HepG2 (cell line): Measurements from ENCODE around the gene HOXA7. TPM values are rescaled to one million over a fixed set of nuclear protein-coding genes. Genes with fewer than 3 reads are reported as not detected.

Experiments used
- KDM6A ChIP-seq: IDR thresholded peaks from 2 replicates; pipeline ENCODE4 v1.6.1; 2016; ENCODE audit warnings: low read depth
- SOX6 ChIP-seq, 2 experiments: fragments of 450-650 bp in 1 of 2; sonication (generic) in 1 of 2; formaldehyde crosslinking in 1 of 2; IDR thresholded peaks; 2 replicates each; pipeline versions ENCODE4 v1.4.0 to v1.6.1; 2017 to 2020; ENCODE audit warnings: antibody characterized with exemption in 1 of 2, mild to moderate bottlenecking in 1 of 2, missing genetic modification reagents in 1 of 2
- ZNF546 ChIP-seq: sonication (generic); formaldehyde crosslinking; conservative IDR thresholded peaks from 2 replicates; pipeline ENCODE4 v1.8.1; 2023; ENCODE audit warnings: mild to moderate bottlenecking, missing genetic modification reagents
- ZSCAN22 ChIP-seq: sonication (generic); formaldehyde crosslinking; IDR thresholded peaks from 2 replicates; pipeline ENCODE4 v1.4.0; 2020; ENCODE audit warnings: mild to moderate bottlenecking, missing genetic modification reagents
- polyA plus RNA-seq, 8 experiments: library from polyadenylated mRNA; depleted of rRNA in 3 of 8; stranded (reverse) in 7 of 8; unstranded in 1 of 8; fragments of >200 nt; fragmentation: Illumina TruSeq in 4 of 8; extraction: Trizol in 4 of 8; gene quantifications; 2 replicates each; pipeline versions ENCODE4 v1.2.1 to v1.2.3, GENCODE V29; 2011 to 2016; ENCODE audit warnings: low read depth in 4 of 8, missing spikeins in 1 of 8, mixed read lengths in 1 of 8; ENCODE audit not compliant: insufficient read depth in 1 of 8
- total RNA-seq, 5 experiments: library from RNA; depleted of rRNA; stranded (reverse); fragments of >200 nt; fragmentation: Illumina TruSeq; extraction: Trizol; gene quantifications; 2 replicates each; pipeline ENCODE4 v1.2.3, GENCODE V29; 2016; ENCODE audit warnings: low read depth in 1 of 5
- TF ChIP-seq, protein P1 (sequence below): sonication (generic); formaldehyde crosslinking; conservative IDR thresholded peaks from 2 replicates; pipeline ENCODE4 v1.5.0; 2020; ENCODE audit warnings: missing genetic modification reagents
- TF ChIP-seq, protein P2 (sequence below): sonication (generic); formaldehyde crosslinking; IDR thresholded peaks from 2 replicates; pipeline ENCODE4 v1.4.0; 2020; ENCODE audit warnings: missing genetic modification reagents, borderline replicate concordance
- TF ChIP-seq, protein P3 (sequence below): sonication (generic); formaldehyde crosslinking; IDR thresholded peaks from 2 replicates; pipeline ENCODE4 v1.4.0; 2020; ENCODE audit warnings: mild to moderate bottlenecking, missing genetic modification reagents
- TF ChIP-seq, protein P4 (sequence below): sonication (generic); formaldehyde crosslinking; IDR thresholded peaks from 2 replicates; pipeline ENCODE4 v1.5.1; 2020; ENCODE audit warnings: mild to moderate bottlenecking, missing genetic modification reagents, borderline replicate concordance
- TF ChIP-seq, protein P5 (sequence below): sonication (generic); formaldehyde crosslinking; IDR thresholded peaks from 2 replicates; pipeline ENCODE4 v1.5.0; 2020; ENCODE audit warnings: mild to moderate bottlenecking, missing genetic modification reagents, borderline replicate concordance

HOXA7 gene
- total and polyA plus RNA-seq, 2 of the 13 experiments (the other 11 are each of a cell fraction or from before 2014, with no cell fraction given): 0.05 TPM; not detected in 1

DNA sequence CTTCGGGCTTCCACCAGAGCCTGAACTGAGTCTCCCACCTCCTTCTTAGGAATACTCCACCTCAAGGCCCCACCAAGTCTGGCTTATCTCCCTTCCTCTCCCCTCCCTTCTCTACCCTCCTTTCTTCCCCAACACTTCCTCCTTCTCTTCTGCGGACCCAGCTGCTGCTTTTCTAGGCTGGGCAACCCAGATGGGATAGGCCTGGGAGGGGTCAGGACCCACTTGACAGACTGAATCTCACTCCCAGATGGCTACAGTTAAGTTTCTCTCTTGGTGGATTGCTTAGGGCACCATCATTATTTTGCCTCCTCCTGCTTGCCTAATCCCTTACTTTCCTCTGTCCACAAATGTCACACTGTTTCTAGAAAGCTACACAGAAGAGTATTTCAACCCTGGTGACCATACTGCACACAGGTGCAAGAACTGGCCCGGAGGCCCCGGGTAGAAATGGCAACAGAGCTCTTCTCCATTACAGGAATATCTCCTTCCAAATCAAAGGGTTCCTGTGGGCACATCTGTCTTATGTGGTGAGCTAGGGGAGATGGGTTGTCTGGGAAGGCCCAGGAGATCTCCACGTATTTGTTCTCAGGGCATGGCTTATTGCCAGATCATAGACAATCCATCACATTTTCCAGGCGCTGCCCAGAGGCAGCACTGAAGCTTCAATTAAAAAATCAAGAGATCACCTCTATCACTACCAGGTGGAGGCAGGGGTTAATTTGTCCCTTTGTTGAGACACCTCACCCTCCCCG lies 33.7 kb upstream of the HOXA7 start (continued):
- TF ChIP-seq, protein P1, sequence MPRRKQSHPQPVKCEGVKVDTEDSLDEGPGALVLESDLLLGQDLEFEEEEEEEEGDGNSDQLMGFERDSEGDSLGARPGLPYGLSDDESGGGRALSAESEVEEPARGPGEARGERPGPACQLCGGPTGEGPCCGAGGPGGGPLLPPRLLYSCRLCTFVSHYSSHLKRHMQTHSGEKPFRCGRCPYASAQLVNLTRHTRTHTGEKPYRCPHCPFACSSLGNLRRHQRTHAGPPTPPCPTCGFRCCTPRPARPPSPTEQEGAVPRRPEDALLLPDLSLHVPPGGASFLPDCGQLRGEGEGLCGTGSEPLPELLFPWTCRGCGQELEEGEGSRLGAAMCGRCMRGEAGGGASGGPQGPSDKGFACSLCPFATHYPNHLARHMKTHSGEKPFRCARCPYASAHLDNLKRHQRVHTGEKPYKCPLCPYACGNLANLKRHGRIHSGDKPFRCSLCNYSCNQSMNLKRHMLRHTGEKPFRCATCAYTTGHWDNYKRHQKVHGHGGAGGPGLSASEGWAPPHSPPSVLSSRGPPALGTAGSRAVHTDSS (CRISPR knock-in tag): no peak
- TF ChIP-seq ZSCAN22 (CRISPR knock-in tag): no peak
- TF ChIP-seq KDM6A: no peak
- TF ChIP-seq SOX6 (IDR thresholded peaks at IDR 0.05): no peak
- no peak for TF ChIP-seq SOX6 (CRISPR knock-in tag; IDR thresholded peaks at IDR 0.05)
- TF ChIP-seq, protein P2, sequence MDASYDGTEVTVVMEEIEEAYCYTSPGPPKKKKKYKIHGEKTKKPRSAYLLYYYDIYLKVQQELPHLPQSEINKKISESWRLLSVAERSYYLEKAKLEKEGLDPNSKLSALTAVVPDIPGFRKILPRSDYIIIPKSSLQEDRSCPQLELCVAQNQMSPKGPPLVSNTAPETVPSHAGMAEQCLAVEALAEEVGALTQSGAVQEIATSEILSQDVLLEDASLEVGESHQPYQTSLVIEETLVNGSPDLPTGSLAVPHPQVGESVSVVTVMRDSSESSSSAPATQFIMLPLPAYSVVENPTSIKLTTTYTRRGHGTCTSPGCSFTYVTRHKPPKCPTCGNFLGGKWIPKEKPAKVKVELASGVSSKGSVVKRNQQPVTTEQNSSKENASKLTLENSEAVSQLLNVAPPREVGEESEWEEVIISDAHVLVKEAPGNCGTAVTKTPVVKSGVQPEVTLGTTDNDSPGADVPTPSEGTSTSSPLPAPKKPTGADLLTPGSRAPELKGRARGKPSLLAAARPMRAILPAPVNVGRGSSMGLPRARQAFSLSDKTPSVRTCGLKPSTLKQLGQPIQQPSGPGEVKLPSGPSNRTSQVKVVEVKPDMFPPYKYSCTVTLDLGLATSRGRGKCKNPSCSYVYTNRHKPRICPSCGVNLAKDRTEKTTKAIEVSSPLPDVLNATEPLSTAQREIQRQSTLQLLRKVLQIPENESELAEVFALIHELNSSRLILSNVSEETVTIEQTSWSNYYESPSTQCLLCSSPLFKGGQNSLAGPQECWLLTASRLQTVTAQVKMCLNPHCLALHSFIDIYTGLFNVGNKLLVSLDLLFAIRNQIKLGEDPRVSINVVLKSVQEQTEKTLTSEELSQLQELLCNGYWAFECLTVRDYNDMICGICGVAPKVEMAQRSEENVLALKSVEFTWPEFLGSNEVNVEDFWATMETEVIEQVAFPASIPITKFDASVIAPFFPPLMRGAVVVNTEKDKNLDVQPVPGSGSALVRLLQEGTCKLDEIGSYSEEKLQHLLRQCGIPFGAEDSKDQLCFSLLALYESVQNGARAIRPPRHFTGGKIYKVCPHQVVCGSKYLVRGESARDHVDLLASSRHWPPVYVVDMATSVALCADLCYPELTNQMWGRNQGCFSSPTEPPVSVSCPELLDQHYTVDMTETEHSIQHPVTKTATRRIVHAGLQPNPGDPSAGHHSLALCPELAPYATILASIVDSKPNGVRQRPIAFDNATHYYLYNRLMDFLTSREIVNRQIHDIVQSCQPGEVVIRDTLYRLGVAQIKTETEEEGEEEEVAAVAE (CRISPR knock-in tag): no peak
- TF ChIP-seq, protein P3, sequence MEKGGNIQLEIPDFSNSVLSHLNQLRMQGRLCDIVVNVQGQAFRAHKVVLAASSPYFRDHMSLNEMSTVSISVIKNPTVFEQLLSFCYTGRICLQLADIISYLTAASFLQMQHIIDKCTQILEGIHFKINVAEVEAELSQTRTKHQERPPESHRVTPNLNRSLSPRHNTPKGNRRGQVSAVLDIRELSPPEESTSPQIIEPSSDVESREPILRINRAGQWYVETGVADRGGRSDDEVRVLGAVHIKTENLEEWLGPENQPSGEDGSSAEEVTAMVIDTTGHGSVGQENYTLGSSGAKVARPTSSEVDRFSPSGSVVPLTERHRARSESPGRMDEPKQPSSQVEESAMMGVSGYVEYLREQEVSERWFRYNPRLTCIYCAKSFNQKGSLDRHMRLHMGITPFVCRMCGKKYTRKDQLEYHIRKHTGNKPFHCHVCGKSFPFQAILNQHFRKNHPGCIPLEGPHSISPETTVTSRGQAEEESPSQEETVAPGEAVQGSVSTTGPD: no peak
- TF ChIP-seq, protein P4, sequence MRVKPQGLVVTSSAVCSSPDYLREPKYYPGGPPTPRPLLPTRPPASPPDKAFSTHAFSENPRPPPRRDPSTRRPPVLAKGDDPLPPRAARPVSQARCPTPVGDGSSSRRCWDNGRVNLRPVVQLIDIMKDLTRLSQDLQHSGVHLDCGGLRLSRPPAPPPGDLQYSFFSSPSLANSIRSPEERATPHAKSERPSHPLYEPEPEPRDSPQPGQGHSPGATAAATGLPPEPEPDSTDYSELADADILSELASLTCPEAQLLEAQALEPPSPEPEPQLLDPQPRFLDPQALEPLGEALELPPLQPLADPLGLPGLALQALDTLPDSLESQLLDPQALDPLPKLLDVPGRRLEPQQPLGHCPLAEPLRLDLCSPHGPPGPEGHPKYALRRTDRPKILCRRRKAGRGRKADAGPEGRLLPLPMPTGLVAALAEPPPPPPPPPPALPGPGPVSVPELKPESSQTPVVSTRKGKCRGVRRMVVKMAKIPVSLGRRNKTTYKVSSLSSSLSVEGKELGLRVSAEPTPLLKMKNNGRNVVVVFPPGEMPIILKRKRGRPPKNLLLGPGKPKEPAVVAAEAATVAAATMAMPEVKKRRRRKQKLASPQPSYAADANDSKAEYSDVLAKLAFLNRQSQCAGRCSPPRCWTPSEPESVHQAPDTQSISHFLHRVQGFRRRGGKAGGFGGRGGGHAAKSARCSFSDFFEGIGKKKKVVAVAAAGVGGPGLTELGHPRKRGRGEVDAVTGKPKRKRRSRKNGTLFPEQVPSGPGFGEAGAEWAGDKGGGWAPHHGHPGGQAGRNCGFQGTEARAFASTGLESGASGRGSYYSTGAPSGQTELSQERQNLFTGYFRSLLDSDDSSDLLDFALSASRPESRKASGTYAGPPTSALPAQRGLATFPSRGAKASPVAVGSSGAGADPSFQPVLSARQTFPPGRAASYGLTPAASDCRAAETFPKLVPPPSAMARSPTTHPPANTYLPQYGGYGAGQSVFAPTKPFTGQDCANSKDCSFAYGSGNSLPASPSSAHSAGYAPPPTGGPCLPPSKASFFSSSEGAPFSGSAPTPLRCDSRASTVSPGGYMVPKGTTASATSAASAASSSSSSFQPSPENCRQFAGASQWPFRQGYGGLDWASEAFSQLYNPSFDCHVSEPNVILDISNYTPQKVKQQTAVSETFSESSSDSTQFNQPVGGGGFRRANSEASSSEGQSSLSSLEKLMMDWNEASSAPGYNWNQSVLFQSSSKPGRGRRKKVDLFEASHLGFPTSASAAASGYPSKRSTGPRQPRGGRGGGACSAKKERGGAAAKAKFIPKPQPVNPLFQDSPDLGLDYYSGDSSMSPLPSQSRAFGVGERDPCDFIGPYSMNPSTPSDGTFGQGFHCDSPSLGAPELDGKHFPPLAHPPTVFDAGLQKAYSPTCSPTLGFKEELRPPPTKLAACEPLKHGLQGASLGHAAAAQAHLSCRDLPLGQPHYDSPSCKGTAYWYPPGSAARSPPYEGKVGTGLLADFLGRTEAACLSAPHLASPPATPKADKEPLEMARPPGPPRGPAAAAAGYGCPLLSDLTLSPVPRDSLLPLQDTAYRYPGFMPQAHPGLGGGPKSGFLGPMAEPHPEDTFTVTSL (CRISPR knock-in tag): no peak
- TF ChIP-seq, protein P5, sequence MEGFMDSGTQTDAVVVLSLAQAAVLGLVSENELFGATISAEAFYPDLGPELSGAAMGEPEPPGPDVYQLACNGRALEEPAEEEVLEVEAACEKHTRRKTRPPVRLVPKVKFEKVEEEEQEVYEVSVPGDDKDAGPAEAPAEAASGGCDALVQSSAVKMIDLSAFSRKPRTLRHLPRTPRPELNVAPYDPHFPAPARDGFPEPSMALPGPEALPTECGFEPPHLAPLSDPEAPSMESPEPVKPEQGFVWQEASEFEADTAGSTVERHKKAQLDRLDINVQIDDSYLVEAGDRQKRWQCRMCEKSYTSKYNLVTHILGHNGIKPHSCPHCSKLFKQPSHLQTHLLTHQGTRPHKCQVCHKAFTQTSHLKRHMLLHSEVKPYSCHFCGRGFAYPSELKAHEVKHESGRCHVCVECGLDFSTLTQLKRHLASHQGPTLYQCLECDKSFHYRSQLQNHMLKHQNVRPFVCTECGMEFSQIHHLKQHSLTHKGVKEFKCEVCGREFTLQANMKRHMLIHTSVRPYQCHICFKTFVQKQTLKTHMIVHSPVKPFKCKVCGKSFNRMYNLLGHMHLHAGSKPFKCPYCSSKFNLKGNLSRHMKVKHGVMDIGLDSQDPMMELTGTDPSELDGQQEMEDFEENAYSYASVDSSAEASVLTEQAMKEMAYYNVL: no peak
- no peak for TF ChIP-seq ZNF546 (CRISPR knock-in tag)
